Panc1 (cell line): ENCODE data around the gene OR2Y1.

Experiments
- POLR2AphosphoS5 ChIP-seq: IDR thresholded peaks from 2 replicates; pipeline ENCODE4 v1.6.1; 2012; ENCODE audit warnings: mild to moderate bottlenecking, low read depth, low read length, moderate library complexity
- TF ChIP-seq, protein P1 (sequence below): fragments of 450-650 bp; IDR thresholded peaks from 2 replicates; pipeline ENCODE4 v1.5.1; 2017; ENCODE audit warnings: mild to moderate bottlenecking
- TF ChIP-seq, protein P2 (sequence below), 2 experiments: IDR thresholded peaks; 2 replicates each; pipeline ENCODE4 v1.6.1; 2011 to 2012; ENCODE audit warnings: low read depth in 2 of 2, control low read depth in 1 of 2, low read length in 1 of 2, mild to moderate bottlenecking in 1 of 2, moderate library complexity in 1 of 2; ENCODE audit not compliant: insufficient read depth in 1 of 2

DNA sequence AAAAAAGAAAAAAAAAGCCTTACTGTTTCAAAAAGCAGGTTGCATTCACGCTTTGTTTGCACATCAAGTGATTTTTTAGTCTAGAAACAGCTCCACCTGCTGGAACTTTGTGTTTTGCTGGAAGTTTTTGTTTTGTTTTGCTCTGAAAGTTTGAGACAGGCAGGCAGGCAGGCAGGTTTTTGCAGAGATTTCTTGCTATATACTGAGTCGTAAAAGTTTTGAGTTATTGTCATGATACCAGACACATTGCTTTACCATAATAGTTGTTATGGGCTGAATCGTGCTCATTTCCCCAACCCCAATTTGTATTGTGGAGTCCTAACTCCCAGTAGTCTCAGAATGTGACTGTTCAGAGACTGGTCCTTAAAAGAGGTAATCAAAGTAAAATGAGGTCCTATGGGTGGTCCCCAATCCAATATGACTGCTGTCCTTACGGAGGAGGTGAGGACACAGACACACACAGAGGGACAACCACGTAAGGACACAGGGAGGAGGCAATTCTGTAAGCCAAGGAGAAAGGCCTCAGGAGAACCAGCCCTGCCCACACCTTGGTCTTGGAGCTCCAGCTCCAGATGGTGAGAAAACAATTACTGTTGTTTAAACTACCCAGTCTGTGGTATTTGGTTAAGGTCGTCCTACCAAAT, 20.9 kb downstream of the OR2Y1 start:
- TF ChIP-seq POLR2AphosphoS5, result no peak
- TF ChIP-seq, protein P1, sequence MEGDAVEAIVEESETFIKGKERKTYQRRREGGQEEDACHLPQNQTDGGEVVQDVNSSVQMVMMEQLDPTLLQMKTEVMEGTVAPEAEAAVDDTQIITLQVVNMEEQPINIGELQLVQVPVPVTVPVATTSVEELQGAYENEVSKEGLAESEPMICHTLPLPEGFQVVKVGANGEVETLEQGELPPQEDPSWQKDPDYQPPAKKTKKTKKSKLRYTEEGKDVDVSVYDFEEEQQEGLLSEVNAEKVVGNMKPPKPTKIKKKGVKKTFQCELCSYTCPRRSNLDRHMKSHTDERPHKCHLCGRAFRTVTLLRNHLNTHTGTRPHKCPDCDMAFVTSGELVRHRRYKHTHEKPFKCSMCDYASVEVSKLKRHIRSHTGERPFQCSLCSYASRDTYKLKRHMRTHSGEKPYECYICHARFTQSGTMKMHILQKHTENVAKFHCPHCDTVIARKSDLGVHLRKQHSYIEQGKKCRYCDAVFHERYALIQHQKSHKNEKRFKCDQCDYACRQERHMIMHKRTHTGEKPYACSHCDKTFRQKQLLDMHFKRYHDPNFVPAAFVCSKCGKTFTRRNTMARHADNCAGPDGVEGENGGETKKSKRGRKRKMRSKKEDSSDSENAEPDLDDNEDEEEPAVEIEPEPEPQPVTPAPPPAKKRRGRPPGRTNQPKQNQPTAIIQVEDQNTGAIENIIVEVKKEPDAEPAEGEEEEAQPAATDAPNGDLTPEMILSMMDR, result peak; percentile 82
- TF ChIP-seq, protein P2, sequence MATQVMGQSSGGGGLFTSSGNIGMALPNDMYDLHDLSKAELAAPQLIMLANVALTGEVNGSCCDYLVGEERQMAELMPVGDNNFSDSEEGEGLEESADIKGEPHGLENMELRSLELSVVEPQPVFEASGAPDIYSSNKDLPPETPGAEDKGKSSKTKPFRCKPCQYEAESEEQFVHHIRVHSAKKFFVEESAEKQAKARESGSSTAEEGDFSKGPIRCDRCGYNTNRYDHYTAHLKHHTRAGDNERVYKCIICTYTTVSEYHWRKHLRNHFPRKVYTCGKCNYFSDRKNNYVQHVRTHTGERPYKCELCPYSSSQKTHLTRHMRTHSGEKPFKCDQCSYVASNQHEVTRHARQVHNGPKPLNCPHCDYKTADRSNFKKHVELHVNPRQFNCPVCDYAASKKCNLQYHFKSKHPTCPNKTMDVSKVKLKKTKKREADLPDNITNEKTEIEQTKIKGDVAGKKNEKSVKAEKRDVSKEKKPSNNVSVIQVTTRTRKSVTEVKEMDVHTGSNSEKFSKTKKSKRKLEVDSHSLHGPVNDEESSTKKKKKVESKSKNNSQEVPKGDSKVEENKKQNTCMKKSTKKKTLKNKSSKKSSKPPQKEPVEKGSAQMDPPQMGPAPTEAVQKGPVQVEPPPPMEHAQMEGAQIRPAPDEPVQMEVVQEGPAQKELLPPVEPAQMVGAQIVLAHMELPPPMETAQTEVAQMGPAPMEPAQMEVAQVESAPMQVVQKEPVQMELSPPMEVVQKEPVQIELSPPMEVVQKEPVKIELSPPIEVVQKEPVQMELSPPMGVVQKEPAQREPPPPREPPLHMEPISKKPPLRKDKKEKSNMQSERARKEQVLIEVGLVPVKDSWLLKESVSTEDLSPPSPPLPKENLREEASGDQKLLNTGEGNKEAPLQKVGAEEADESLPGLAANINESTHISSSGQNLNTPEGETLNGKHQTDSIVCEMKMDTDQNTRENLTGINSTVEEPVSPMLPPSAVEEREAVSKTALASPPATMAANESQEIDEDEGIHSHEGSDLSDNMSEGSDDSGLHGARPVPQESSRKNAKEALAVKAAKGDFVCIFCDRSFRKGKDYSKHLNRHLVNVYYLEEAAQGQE (IDR thresholded peaks at IDR 0.05; ENCODE audit: insufficient read depth in 1 of 2, low read depth in 2 of 2, low read length in 1 of 2), result no peak
